DMS153 treated with DMSO at 0.1 percent for 48 hours (cell line): Measurements from ENCODE around the gene CLEC18A.
A peak's percentile ranks its signal among the peaks of the same experiment; 100 is the strongest.
"Not testable (repeated sequence)": the region's sequence is repeated elsewhere in the genome, so short reads cannot be mapped to it uniquely, and the experiment has no call there.

Source experiments
- DNase-seq: peaks from one replicate; lab custom pipeline; 2025; ENCODE audit not compliant: unreplicated experiment; lab: John Stamatoyannopoulos, UW

CLEC18A gene

DNA sequence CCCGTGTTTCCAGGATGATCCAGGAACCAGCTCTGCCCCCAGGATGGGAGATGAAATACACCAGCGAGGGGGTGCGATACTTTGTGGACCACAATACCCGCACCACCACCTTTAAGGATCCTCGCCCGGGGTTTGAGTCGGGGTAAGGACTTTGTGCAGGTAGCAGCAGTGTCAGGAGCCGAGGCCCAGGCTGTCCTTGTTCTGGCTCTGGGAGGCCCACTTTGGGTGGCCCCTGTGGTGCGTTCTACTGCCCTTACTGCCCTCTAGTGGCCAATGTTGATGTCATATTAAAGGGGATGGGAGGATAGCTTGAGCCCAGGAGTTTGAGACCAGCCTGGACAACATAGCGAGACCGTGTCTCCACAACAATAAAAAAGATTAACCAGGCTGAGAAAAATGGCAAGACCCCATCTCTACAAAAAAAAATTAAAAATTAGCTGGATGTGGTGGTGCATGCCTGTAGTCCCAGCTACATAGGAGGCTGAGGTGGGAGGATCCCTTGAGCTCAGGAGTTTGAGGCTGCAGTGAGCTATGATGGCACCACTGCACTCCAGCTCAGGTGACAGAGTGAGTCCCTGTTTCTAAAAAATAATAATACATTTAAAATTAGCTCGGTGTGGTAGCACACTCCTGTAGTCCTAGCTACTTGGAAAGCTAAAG, 20.9 kb upstream of the CLEC18A start:
- DNase-seq = peak; percentile 21

DNA sequence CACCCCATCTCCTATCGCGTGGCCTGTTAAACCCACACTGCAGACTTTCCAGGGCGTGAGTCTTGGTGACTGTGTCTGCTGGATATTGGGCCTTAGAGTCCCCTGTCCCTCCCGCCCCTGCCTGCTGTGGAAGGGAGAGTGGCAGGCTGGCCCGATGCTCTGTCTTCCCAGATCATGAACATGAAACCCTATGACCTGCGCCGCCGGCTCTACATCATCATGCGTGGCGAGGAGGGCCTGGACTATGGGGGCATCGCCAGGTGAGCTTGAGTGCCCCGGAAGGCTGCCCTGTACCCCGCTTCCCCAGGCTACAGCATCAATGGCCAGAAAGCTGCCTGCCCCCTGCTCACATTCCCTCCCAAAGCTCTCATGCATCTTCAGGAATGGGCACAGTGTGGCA, 19.5 kb upstream of the CLEC18A start:
- DNase-seq = no peak

DNA sequence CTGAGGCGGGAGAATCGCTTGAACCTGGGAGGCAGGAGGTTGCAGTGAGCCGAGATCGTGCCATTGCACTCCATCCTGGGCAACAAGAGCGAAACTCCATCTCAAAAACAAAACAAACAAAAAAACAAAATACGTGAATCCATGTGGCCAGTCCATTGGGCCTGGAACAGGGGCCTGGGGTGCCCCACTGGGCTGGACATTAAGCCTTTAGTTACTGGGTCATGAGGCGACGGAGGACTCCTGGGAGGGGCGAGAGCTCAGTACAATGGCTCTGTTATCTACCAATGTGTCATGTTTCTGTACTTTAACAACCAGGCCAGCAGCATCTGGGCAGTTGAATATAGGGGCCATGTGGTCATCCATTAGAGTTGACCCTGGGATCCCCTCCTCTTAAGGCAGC, 18.9 kb upstream of the CLEC18A start:
- no peak for DNase-seq

DNA sequence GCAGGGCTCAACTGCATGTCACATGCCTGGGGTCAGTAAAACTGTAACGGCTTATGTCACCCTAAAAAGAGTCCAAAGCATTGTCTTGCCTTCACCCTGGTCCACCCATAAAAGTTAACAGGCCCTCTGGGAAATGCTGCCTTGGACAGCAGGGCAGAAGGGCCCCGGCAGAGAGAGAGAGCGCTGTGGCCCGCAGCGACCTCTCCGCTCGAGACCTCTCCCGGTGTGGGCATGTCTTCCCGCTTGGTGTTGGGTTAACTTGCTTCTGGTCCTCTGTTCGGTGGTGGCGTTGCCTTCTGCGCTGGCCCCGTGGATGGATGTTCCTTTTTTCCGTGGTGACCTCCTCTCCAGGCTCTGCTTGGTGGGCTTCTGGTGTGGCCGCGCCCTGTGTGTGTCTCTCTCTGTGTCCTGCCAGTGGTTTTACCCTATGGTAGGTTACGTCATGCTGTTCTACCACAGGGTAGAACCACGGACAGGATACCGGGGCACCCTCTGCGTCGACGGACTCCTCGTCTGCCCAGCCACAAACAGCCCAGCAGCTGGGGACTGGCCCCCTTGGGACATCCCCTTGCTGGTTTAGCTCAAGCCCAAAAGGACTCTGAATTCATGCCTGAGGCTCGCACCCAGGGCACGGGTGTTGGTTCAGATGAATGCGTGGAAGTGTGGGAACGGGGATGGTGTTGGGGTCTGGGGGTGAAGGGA, 18.3 kb upstream of the CLEC18A start:
- no peak for DNase-seq

DNA sequence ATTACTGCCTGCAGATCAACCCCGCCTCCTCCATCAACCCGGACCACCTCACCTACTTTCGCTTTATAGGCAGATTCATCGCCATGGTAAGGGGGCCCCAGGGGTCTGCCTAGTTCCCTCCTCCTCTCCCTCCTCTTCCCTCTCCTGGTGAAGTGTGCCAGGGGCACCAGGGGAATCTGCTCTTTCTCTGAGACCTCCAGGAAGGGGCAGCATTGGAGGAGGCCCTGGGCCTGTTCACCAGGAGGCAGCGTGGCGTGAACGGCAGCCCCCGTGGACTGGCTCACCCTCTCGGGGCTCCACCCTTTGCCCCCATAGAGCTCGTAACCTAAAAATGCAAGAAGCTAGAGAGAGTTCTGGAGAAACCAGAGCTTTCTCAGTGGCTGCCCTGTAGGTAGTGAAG, 17.1 kb upstream of the CLEC18A start:
- DNase-seq = no peak

DNA sequence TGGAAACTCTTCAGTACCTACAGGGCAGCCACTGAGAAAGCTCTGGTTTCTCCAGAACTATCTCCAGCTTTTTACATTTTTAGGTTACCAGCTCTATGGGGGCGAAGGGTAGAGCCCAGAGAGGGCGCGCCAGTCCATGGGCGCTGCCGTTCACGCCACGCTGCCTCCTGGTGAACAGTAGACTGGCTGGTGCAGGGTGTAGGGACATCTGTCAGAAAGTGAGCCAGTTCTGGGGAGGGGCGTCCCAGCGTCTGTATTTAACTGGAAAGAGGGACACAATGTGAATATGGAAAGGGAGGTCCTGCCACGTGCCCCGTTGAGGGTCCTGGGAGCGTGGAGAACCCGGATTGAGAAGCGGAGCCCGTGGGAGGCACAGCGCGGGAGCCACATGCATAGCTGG, 16.4 kb upstream of the CLEC18A start:
- DNase-seq = no peak

DNA sequence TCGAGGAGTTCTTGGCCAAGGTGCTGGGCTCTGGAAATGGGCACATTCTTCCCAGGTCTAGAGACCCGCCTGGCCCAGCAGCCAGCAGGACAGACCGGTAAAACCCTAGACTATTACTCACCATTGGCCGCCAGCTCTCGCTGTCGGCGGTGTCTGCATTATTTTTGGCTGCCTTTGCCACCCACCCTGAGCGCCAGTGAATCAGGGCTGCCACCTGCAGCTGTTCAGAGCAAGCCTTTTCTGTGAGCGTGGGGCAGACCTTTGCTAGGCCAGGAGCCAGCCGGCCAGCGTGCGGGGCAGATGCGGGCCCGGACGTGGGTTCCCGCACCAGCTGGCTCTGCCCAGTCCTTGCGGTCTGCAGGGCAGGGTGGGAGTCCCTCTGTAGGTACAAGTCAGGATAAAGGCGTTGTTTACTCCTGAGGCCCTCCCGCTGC, 15.8 kb upstream of the CLEC18A start:
- DNase-seq = no peak

DNA sequence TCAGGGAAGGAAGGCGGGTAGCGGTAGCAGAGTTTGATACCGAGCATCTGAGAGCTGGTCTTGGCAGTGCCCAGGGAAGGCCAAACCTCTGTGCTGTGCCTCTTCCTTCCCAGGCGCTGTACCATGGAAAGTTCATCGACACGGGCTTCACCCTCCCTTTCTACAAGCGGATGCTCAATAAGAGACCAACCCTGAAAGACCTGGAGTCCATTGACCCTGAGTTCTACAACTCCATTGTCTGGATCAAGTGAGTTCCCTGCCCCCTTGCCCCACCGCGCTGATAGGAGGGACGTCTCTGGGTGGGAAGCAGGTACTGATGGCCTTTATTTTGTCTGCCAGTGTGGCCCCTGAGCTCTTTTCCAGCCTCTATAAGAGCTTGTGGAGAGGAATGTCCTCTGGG, 15.4 kb upstream of the CLEC18A start:
- no peak for DNase-seq

DNA sequence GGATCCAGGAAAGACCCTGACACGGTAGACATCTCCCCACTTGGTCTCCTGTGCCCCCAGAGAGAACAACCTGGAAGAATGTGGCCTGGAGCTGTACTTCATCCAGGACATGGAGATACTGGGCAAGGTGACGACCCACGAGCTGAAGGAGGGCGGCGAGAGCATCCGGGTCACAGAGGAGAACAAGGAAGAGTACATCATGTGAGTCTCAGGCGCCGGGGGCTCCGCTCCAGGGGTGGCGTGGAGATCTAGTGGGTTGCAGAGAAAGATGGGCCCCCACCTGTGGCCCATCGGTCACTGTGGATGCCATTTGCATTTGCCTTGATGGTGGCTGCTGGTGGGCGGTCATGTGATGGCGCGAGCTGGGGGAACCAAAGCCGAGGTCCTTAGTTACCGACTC, 14.9 kb upstream of the CLEC18A start:
- DNase-seq = no peak

DNA sequence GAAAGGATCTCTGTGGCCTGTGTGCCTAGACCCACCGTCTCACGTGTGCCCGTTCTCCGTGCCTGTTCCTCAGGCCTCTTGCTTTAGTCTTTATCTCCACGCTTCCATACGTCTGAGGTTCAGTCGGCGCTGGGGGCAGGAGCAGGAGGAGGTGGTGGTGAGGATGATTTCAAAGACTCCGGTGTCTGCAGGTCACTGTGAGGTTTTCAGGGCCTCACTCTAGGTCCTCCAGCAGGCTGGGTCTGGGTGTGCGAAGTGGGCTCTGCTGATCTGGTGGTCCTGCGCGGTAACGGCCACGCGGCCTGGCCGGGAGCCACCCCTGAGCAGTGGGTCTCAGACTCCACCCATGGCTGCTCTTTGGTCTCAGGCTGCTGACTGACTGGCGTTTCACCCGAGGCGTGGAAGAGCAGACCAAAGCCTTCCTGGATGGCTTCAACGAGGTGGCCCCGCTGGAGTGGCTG, 14.4 kb upstream of the CLEC18A start:
- no peak for DNase-seq

DNA sequence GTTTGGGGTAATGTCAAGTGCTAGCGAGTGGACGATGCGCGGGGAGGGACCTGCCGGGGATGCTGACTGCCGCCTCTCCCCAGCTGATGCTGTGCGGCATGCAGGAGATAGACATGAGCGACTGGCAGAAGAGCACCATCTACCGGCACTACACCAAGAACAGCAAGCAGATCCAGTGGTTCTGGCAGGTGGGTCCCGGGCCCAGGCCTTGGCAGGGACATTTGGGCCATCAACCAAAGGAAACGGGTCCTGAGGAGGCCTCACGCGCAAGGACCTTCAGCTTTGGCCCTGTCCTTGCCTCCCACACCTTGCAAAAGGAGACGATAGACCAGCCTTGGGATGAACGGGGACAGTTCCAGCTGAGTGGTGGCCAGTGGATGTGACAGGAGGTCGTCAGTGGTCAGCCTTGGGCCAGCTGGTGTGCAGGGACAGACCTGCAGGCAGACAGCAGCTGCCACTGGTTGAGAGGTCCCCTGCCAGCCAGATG, 13.6 kb upstream of the CLEC18A start:
- DNase-seq = no peak

DNA sequence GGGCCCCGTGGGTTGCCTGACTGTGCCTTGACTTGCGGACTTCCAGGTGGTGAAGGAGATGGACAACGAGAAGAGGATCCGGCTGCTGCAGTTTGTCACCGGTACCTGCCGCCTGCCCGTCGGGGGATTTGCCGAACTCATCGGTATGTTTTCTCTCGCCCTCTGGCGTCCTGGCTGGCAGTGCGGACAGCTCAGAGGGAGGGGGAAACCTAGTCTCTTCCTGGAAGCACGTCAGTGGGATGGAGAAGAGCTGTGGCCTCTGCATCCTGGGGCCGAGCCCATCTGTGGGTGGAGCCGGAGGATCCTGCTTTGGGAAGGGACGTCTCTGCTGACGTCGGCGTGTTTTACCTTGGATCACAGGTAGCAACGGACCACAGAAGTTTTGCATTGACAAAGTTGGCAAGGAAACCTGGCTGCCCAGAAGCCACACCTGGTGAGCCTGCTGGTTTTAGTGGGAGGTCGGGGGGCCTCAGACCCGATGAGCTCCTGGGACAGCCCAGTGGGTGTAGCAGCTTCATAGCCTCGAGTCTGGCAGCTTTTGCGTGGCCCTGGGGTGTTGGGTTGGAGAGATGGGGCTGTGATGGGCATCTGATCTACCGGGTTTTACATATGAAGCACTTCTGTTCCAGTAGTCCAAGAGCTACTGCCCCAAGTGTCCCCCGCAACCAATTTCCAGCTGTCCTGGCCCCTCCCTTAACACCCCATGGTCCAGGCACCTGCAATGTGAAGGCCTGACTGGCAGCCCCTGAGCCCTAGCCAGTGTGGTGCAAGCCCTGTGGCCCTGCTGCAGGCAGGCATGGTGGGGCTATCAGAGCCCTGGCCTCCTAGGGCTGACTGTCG, 11.9 kb upstream of the CLEC18A start:
- no peak for DNase-seq

DNA sequence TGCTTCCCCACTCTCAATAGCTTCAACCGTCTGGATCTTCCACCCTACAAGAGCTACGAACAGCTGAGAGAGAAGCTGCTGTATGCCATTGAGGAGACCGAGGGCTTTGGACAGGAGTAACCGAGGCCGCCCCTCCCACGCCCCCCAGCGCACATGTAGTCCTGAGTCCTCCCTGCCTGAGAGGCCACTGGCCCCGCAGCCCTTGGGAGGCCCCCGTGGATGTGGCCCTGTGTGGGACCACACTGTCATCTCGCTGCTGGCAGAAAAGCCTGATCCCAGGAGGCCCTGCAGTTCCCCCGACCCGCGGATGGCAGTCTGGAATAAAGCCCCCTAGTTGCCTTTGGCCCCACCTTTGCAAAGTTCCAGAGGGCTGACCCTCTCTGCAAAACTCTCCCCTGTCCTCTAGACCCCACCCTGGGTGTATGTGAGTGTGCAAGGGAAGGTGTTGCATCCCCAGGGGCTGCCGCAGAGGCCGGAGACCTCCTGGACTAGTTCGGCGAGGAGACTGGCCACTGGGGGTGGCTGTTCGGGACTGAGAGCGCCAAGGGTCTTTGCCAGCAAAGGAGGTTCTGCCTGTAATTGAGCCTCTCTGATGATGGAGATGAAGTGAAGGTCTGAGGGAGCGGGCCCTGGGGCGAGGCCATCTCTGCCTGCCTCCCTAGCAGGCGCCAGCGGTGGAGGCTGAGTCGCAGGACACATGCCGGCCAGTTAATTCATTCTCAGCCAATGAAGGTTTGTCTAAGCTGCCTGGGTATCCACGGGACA, 11.1 kb upstream of the CLEC18A start:
- DNase-seq = no peak

DNA sequence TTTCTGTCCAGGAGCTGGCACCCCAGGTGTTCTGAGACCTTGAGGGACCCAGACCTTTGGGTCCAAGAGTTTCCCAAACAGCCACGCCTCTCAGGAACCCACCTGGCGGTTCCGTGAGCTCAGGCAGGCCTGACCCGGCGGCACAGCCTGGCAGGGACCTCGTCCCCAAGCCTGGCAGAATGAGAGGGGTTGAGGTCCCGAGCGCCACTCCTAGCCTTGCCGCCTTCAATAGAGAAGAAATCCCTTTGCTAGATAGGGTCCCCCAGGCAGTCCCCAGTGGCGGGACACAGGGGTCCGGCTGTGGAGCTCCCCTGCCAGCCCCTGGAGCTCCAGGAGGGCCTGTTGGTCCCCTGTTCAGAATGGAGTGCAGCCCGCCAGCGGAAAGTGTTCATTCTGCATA, 10.5 kb upstream of the CLEC18A start:
- no peak for DNase-seq

DNA sequence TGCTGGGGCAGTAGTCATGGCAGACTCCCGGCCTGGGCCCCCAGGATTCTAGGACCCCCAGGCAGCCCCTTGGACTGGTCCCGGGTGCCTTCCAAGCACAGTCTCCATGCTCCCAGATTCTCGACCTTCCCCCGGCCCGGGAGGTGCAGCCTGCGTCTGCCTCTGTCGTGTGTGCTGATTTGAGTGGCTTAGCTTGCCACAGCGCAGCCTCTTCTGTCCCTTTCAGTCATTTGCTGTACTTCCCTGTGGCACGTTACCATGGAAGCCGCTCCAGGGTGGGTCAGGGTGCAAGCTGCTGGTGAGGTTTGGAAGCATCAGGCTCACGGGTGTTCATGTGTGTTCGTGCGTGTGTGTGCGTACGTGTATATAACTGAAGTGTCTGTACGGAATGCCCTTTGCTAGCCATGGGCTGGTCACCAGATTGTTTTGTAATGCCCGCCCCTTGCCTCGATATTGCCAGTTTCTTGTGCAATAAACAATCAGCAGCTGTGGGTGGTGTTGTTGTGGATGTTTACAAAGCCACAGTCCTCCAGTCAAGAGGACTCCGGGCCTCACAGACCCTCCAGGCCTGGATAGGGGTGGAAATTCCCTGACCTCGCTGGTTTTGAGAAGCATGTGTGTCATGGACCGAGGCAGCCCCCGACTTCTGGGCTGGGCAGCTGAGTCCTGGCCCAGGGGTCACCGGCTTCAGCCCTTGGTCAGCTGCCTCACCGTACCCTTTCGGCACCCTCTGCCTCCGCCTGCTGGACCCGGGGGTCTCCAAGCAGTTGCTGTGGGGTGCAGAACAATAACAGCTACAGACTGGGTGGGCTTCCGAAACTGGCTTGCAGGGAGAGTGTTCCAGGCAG, 9.7 kb upstream of the CLEC18A start:
- no peak for DNase-seq

DNA sequence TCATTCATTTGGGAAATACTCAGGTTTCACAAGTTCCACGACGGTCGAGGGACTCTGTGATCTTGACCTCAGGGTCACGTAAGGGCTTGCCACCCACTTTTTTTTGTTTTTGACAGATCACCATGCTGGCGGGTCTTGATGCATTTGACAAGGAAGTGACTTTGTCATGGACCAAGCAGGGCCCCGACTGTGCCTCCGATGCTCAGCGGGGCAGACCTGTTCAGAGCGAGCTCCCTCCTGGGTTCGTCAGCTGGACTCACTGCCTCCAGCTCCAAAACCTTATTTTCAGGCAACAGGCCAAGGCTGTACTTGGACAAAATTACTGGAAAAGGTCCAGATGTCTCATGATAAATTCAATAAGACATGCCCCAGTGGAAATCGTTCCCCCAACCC, 9.0 kb upstream of the CLEC18A start:
- no peak for DNase-seq

DNA sequence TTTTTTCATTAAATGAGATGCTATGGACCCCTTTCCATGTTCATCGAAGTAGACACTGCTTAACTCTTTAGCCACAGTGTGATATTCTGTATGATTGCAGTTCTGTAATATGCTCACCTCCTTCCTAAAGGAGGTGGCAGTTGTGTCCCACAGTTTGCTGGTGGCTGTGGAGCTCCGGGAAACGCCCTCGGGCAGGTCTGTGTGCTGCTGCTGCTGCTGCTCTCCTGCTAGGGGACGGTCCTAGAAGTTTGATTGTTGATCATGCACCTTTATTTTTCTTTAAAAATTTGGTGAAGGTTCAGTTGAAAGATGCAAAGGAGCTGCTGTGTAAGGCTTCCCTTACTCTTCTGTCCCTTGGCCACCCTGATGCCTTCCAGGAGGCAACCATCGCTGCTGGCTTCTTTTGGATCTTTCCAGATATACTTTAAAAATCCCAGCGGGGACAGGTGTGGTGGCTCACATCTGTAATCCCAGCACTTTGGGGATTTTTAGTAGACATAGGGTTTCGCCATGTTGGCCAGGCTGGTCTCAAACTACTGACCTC, 8.4 kb upstream of the CLEC18A start:
- no peak for DNase-seq

DNA sequence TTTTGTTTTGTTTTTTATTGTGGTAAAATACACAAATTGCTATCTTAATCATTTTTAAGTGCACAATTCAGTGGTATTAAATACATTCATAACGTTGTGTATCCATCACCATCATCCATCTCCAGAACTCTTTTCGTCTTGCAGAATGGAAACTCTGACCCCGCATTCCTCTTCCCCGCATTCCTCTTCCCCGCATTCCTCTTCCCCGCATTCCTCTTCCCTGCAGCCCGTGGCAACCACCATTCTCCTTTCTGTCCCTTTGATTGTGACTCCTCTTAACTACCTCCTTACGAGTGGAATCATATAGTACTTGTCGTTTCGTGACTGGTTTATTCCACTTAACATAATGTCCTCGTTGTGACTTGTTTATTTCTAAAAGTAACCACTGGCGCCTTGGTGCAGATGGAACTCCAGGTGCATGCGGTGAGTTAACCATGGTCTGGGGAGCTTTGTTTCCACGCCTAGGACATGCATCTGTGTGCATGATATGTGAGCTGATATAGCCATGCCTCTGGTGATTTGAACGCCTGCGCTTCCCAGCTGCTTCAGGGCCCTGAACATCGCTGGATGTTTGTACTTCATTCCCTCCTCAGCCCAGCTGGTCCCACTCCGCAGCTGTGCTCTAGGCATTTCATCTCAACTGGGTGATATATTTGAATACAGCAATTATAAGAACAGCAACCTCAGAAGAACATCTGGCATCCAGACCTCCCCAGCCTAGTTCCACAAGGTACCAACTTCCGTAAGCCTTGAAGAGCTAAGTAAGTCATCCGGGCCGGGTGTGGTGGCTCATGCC, 7.7 kb upstream of the CLEC18A start:
- not testable (repeated sequence) for DNase-seq

DNA sequence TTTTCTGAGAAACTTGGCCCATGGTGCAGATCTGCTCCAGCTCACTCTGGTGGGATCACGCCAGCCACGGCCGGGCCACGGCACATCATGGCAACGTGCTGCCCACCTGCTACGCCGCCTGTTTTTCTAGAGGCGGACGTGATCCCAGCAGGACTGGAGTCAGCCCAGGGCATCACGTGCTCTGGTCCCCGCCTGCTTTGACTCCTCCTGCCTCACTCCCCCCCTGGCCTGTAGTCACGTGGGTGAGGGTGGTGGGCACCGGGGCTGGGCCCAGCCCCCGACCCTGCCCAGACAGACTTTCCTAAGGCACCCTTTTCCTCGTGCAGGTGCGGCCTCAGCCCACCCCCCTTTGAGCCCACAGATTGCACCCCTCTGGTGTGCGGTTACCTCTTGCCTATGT, 723 bp upstream of the CLEC18A start:
- DNase-seq = not testable (repeated sequence)
